Neural cell (in vitro differentiated cells): ENCODE results near the gene LY6G5B. TPM values are rescaled to one million over a fixed set of nuclear protein-coding genes. Genes with fewer than 3 reads are reported as not detected.

Experiments
- H2AFZ ChIP-seq: fragments of 200-600, 300-800 bp; sonication (generic), shearing (Covaris generic); 2 replicates; pipeline ENCODE4 v1.6.0; 2014; ENCODE audit warnings: low read depth, mild to moderate bottlenecking, antibody characterized with exemption, low read length, moderate library complexity
- H3F3A ChIP-seq: fragments of 200-600 bp; shearing (Covaris generic); 2 replicates; pipeline ENCODE4 v1.6.1; 2016; ENCODE audit warnings: mild to moderate bottlenecking, moderate library complexity, mixed read lengths, antibody characterized with exemption, low read length; ENCODE audit not compliant: insufficient read depth, poor library complexity, severe bottlenecking
- H3K27ac ChIP-seq: fragments of 200-600, 300-800 bp; sonication (generic), shearing (Covaris generic); 2 replicates; pipeline ENCODE4 v1.5.1; 2014; ENCODE audit warnings: mild to moderate bottlenecking, low read length, moderate library complexity
- H3K27me3 ChIP-seq: fragments of 300-800, 200-600 bp; sonication (generic), shearing (Covaris generic); 2 replicates; pipeline ENCODE4 v1.6.0; 2014; ENCODE audit warnings: mild to moderate bottlenecking, low read depth, low read length, moderate library complexity; ENCODE audit not compliant: insufficient read depth
- H3K36me3 ChIP-seq: fragments of 300-800, 200-600 bp; sonication (generic), shearing (Covaris generic); 2 replicates; pipeline ENCODE4 v1.5.1; 2014; ENCODE audit warnings: mild to moderate bottlenecking, antibody characterized with exemption, low read length, moderate library complexity; ENCODE audit not compliant: insufficient read depth
- H3K4me2 ChIP-seq: fragments of 300-800, 200-600 bp; sonication (generic), shearing (Covaris generic); 2 replicates; pipeline ENCODE4 v1.6.0; 2014; ENCODE audit warnings: mild to moderate bottlenecking, low read length
- H3K4me3 ChIP-seq: fragments of 300-800, 200-600 bp; sonication (generic), shearing (Covaris generic); 2 replicates; pipeline ENCODE4 v1.5.1; 2014; ENCODE audit warnings: mild to moderate bottlenecking, low read length, moderate library complexity
- H3K79me2 ChIP-seq: fragments of 200-600 bp; shearing (Covaris generic); replicated peaks from 2 replicates; pipeline ENCODE4 v1.6.0; 2014; ENCODE audit warnings: mild to moderate bottlenecking, low read length, moderate library complexity; ENCODE audit not compliant: insufficient read depth
- H3K9ac ChIP-seq: fragments of 300-800, 200-600 bp; sonication (generic), shearing (Covaris generic); 2 replicates; pipeline ENCODE4 v1.6.1; 2016; ENCODE audit warnings: mild to moderate bottlenecking, low read length, mixed read lengths
- H3K9me2 ChIP-seq: fragments of 200-600 bp; shearing (Covaris generic); 2 replicates; pipeline ENCODE4 v1.6.1; 2016; ENCODE audit warnings: mild to moderate bottlenecking, low read length, mixed read lengths; ENCODE audit not compliant: insufficient read depth
- H3K9me3 ChIP-seq: fragments of 200-600, 300-800 bp; sonication (generic), shearing (Covaris generic); 2 replicates; pipeline ENCODE4 v1.6.1; 2016; ENCODE audit warnings: mild to moderate bottlenecking, mixed run types, low read length, moderate library complexity, mixed read lengths
- H4K20me1 ChIP-seq: fragments of 200-600 bp; shearing (Covaris generic); 2 replicates; pipeline ENCODE4 v1.6.1; 2016; ENCODE audit warnings: mild to moderate bottlenecking, mixed run types; ENCODE audit not compliant: insufficient read depth
- CTCF ChIP-seq: fragments of 450-650 bp; IDR thresholded peaks from 2 replicates; pipeline ENCODE4 v1.5.1; 2014; ENCODE audit warnings: antibody characterized with exemption, mild to moderate bottlenecking, moderate library complexity; ENCODE audit not compliant: poor library complexity, severe bottlenecking
- EP300 ChIP-seq: fragments of 450-650 bp; conservative IDR thresholded peaks from 2 replicates; pipeline ENCODE4 v1.6.1; 2014; ENCODE audit warnings: antibody characterized with exemption, mild to moderate bottlenecking, moderate library complexity; ENCODE audit not compliant: poor library complexity, severe bottlenecking
- EZH2 ChIP-seq: fragments of 200-600, 300-800 bp; shearing (Covaris generic), sonication (generic); IDR thresholded peaks from 2 replicates; pipeline ENCODE4 v1.6.1; 2014; ENCODE audit warnings: antibody characterized with exemption, low read length, borderline replicate concordance, mild to moderate bottlenecking; ENCODE audit not compliant: insufficient read depth, poor library complexity, severe bottlenecking
- MXI1 ChIP-seq: fragments of 450-650 bp; conservative IDR thresholded peaks from 2 replicates; pipeline ENCODE4 v1.6.1; 2014; ENCODE audit warnings: antibody characterized with exemption, mild to moderate bottlenecking; ENCODE audit not compliant: poor library complexity, severe bottlenecking
- POLR2AphosphoS5 ChIP-seq: IDR thresholded peaks from 2 replicates; pipeline ENCODE4 v1.6.1; 2012
- RAD21 ChIP-seq: fragments of 450-650 bp; conservative IDR thresholded peaks from 2 replicates; pipeline ENCODE4 v1.6.1; 2014; ENCODE audit warnings: antibody characterized with exemption, mild to moderate bottlenecking, moderate library complexity
- REST ChIP-seq: IDR thresholded peaks from 2 replicates; pipeline ENCODE4 v1.6.1; 2012; ENCODE audit warnings: borderline replicate concordance
- SMC3 ChIP-seq: fragments of 450-650 bp; conservative IDR thresholded peaks from 2 replicates; pipeline ENCODE4 v1.6.1; 2014; ENCODE audit warnings: antibody characterized with exemption, mild to moderate bottlenecking, moderate library complexity; ENCODE audit not compliant: poor library complexity
- TAF1 ChIP-seq: IDR thresholded peaks from 2 replicates; pipeline ENCODE4 v1.6.1; 2012; ENCODE audit warnings: low read depth
- polyA plus RNA-seq: library from polyadenylated mRNA; depleted of rRNA; stranded (reverse); fragments of >200 nt; gene quantifications from 2 replicates; pipeline ENCODE4 v1.2.3, GENCODE V29; 2014

Gene LY6G5B
- polyA plus RNA-seq, 1 donor from 2014 or later: 4.0 TPM

DNA sequence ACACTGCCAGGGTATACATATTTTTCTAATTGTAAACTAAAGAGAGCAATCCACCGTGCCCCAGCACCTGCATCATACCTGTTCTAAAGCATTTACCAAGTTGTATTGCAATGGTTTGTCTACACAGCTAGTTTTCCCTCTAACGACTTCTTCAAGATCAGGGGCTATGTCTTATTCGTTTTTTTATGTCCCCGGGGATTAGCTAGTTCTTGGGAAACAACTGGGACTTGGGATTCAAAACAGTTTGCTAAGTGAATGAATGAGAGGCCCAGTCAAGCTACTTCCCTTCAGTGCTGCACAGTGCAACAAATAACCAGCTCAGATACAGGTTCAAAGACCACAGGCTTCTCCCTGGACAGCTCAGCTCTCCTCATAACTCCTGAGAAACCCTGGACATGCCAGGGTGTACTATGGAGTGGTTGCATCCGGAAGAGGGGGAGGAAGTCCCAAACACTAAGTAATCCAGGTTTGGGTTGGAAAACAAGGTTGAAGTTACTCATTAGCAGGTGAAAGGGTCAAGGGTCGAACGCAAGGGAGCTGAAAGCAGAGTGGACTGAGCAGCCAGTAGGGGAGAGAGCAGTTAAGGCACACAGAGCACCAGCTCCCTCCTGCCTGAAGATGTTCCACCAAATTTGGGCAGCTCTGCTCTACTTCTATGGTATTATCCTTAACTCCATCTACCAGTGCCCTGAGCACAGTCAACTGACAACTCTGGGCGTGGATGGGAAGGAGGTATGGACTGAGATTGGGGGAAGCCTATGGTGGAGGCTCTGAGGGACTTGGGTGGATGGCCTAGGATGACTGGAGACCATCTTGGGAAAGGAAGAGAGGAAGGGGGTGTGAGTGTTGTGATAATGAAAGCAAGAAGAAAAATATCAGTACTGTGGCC lies 14.2 kb upstream of the LY6G5B start, which contains the start of gene APOM:
TSS of gene APOM (plus strand) at position 546 of the 889 bp plus-strand sequence. CDS start at position 619, 73 bp downstream.
- H3K4me2 ChIP-seq: no peak within 1 kb of the TSS
- no peaks in the 10 kb centered on the region for H3K27me3 ChIP-seq
- no peaks in the 10 kb centered on the region for H3K9me3 ChIP-seq
- H3K27ac ChIP-seq: no peak within 1 kb of the TSS
- peaks cover 26% of the 10 kb centered on the region for H3K79me2 ChIP-seq
- no peaks in the 10 kb centered on the region for H3K36me3 ChIP-seq
- H3K4me3 ChIP-seq: no peak within 1 kb of the TSS
- no peaks in the 10 kb centered on the region for H3K9me2 ChIP-seq
- peaks cover 3% of the 10 kb centered on the region for H3F3A ChIP-seq
- no peak within 1 kb of the TSS for H3K9ac ChIP-seq
- no peak for TF ChIP-seq POLR2AphosphoS5
- TF ChIP-seq TAF1: no peak
- TF ChIP-seq EZH2: no peak
- no peak for TF ChIP-seq MXI1
- no peak for TF ChIP-seq RAD21
- TF ChIP-seq CTCF: no peak
- TF ChIP-seq EP300: no peak
- no peak for TF ChIP-seq SMC3
- TF ChIP-seq REST: no peak
- H2AFZ ChIP-seq: no peak within 1 kb of the TSS
- H4K20me1 ChIP-seq: no peaks in the 10 kb centered on the region

DNA sequence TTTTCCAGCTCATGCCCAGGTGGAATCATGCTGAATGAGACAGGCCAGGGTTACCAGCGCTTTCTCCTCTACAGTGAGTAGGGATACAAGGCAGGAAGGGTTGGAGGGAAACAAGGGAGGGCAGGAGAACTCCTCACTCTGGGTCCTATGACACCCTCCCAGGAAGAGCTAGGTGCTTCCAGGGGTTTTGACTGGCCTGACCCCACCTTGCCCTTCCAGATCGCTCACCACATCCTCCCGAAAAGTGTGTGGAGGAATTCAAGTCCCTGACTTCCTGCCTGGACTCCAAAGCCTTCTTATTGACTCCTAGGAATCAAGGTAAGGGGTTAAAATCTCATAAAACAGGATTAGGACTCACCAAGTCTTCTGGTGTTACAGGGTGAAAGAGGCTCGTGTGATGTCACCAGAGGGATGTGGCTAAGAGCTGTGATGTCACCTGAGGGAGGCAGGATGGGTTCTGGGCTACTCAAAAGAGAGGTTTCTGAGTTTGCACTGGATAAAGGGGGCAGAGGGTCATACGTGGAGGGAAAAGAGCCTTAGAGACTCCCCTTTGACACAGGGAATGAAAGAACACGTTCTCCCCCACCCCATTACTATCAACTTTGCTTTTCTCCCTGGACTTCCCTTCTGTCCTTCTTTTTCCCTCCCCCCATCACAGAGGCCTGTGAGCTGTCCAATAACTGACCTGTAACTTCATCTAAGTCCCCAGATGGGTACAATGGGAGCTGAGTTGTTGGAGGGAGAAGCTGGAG lies 12.2 kb upstream of the LY6G5B start:
- H2AFZ ChIP-seq: no peak overlapping the region
- H3K9me3 ChIP-seq: no peaks in the 10 kb centered on the region
- H4K20me1 ChIP-seq: no peaks in the 10 kb centered on the region
- H3K27ac ChIP-seq: no peak overlapping the region
- H3K79me2 ChIP-seq: peaks cover 21% of the 10 kb centered on the region
- no peaks in the 10 kb centered on the region for H3K9me2 ChIP-seq
- H3K4me2 ChIP-seq: no peak overlapping the region
- H3K27me3 ChIP-seq: no peaks in the 10 kb centered on the region
- H3K4me3 ChIP-seq: peak overlapping the region; percentile 29
- no peak for TF ChIP-seq REST
- TF ChIP-seq MXI1: no peak
- TF ChIP-seq POLR2AphosphoS5: no peak
- TF ChIP-seq RAD21: no peak
- TF ChIP-seq SMC3: no peak
- TF ChIP-seq TAF1: no peak
- H3K9ac ChIP-seq: no peak overlapping the region
- H3K36me3 ChIP-seq: no peaks in the 10 kb centered on the region
- H3F3A ChIP-seq: peaks cover 3% of the 10 kb centered on the region
